ENCODE results near the gene MAP2. TPM values are rescaled to one million over a fixed set of nuclear protein-coding genes. Genes with fewer than 3 reads are reported as not detected.

The MAP2 gene
- total and polyA plus RNA-seq, 2 donors (not counting 3 experiments of a cell fraction or from before 2014, with no cell fraction given): 19.4 to 46.1 TPM

DNA sequence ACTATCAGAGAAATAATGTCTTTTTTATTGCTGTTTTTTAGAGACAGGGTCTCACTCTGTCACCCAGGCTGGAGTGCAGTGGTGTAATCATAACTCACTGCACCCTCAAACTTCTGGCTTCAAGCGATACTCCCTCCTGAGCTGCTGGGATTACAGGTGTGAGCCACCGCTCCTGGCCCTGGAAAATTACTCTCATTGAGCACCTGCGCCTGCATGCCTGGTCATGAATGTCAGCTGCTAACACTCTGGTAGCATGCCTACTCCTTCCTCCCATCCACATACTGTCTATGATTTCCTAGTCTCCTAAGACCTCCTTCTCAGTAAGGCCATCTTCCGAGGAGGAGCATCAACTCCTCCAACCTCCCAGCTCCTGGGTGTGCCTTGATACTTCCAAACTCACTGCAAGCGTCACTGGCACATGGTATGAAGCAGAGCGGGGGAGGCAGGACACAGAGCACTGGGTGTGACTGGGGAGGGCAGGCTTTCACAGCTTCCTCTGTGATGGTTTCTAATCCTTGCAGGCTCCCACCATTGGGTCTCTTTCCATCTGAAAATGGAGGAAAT is 1.6 kb upstream of the MAP2 start:
- H3K4me3 ChIP-seq (replicated peaks in 1 of 3; ENCODE audit: insufficient read depth in 1 of 3, low read depth in 1 of 3, low read length in 3 of 3): no peak overlapping the region
- DNase-seq (ENCODE audit: low read depth, low spot score) (no peak), FAIRE-seq (no peak)
- BruUV-seq (replicated peaks): no TSS peak
- dilution Hi-C loops (cut with MboI; ENCODE audit: extremely low pct_ligation_motif_present, low sequenced_read_pairs): no loop called here
- no peak overlapping the region for H2AFZ ChIP-seq (ENCODE audit: low read depth, low read length)
- H3K79me2 ChIP-seq (ENCODE audit: control insufficient read depth, insufficient read depth, low read length): no peaks in the 10 kb centered on the region
- no peaks in the 10 kb centered on the region for H3K9me3 ChIP-seq (replicated peaks; ENCODE audit: control insufficient read depth, insufficient read depth, low read length)
- CTCF ChIA-PET: interaction anchor here (1.2 to 6.4 kb wide), 7 partner anchors 13 to 155 kb away, joined by 3 to 254 read pairs (median 4); no protein-coding TSS in a partner anchor
- peaks cover 0 to 2% of the 10 kb centered on the region in 2 experiments for H3K27me3 ChIP-seq (ENCODE audit: control insufficient read depth in 2 of 2, insufficient read depth in 2 of 2, low read length in 2 of 2)
- no peaks in the 10 kb centered on the region for H3K36me3 ChIP-seq (ENCODE audit: control insufficient read depth in 2 of 2, extremely low read depth in 1 of 2, insufficient read depth in 2 of 2, low read length in 2 of 2)
- no peaks in the 10 kb centered on the region for H3K9me1 ChIP-seq (replicated peaks; ENCODE audit: control insufficient read depth, extremely low read depth, insufficient read depth, low read length)
- no peaks in the 10 kb centered on the region for H4K20me1 ChIP-seq (replicated peaks; ENCODE audit: control insufficient read depth, extremely low read depth, insufficient read depth, low read length)
- POLR2A ChIA-PET: no interaction called here
- no peak overlapping the region for H3K27ac ChIP-seq (ENCODE audit: insufficient read depth, low read depth, low read length)
- H3K4me2 ChIP-seq (ENCODE audit: insufficient read depth, low read length): no peak overlapping the region
- H3K9ac ChIP-seq (replicated peaks; ENCODE audit: extremely low read depth, insufficient read depth, low read length): no peak overlapping the region
- intact Hi-C loops (cut with micrococcal nuclease): loop anchor here (2.0 kb wide), 1 partner anchor 955 kb away; no protein-coding TSS in a partner anchor
- TF ChIP-seq POLR2AphosphoS5 (IDR thresholded peaks at IDR 0.05; ENCODE audit: insufficient read depth, low read depth, low read length) (no peak), JUN (IDR thresholded peaks at IDR 0.05; ENCODE audit: borderline replicate concordance, insufficient read depth, insufficient read length, low read depth) (no peak)
- peaks cover 12% of the 10 kb centered on the region for H3K4me1 ChIP-seq (ENCODE audit: control insufficient read depth, extremely low read depth, insufficient read depth, low read length)

DNA sequence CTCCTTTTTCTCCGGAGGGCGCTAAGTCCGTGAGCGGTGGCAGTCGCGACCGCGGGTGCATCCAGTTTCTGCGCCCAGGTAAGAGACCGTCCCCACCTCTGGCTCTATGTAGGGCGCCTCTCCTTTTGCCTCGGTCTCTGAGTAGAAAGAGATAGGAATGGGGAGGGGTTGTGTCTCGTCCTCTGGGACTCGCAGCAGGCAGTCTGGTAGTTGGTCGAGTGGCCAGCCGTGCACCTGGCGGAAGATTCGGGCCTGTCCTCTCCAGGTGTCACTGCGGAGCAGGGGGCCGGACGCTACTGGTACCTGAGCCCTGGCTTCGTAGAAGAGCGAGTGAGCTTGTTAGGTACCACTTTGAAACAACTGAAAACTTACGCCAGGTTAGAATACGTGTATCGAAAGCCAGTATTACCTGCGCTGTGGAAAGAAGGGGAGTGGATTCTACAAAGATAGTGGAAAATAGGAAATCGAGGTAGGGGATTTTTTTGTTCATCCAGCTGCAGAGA is 403 bp downstream of the MAP2 start:
- H3K27me3 ChIP-seq (ENCODE audit: control insufficient read depth in 2 of 2, insufficient read depth in 2 of 2, low read length in 2 of 2): peaks cover 0 to 2% of the 10 kb centered on the region in 2 experiments
- peak overlapping the region; percentile 77 to 95 (median 85) for H3K4me3 ChIP-seq (replicated peaks in 1 of 3; ENCODE audit: insufficient read depth in 1 of 3, low read depth in 1 of 3, low read length in 3 of 3)
- peak overlapping the region; percentile 84 for H2AFZ ChIP-seq (ENCODE audit: low read depth, low read length)
- H3K4me2 ChIP-seq (ENCODE audit: insufficient read depth, low read length): peak overlapping the region; percentile 100
- peak overlapping the region; percentile 51 for H3K27ac ChIP-seq (ENCODE audit: insufficient read depth, low read depth, low read length)
- peaks cover 12% of the 10 kb centered on the region for H3K4me1 ChIP-seq (ENCODE audit: control insufficient read depth, extremely low read depth, insufficient read depth, low read length)
- intact Hi-C loops (cut with micrococcal nuclease) (loop anchor here (2.0 kb wide), 2 partner anchors 55 to 747 kb away; partner anchors contain the start of gene KANSL1L), dilution Hi-C loops (cut with MboI; ENCODE audit: extremely low pct_ligation_motif_present, low sequenced_read_pairs) (no loop called here)
- CTCF ChIA-PET: interaction anchor here (0.5 to 6.4 kb wide), 64 partner anchors 9 to 1029 kb away, joined by 3 to 254 read pairs (median 6); partner anchors contain the start of gene UNC80
- FAIRE-seq: no peak
- no peaks in the 10 kb centered on the region for H3K79me2 ChIP-seq (ENCODE audit: control insufficient read depth, insufficient read depth, low read length)
- no peaks in the 10 kb centered on the region for H3K36me3 ChIP-seq (ENCODE audit: control insufficient read depth in 2 of 2, extremely low read depth in 1 of 2, insufficient read depth in 2 of 2, low read length in 2 of 2)
- TF ChIP-seq FOS (IDR thresholded peaks at IDR 0.05; ENCODE audit: borderline replicate concordance, insufficient read depth, low read length): no peak
- TF ChIP-seq EZH2 (IDR thresholded peaks at IDR 0.05; ENCODE audit: borderline replicate concordance, low read depth, low read length, severe bottlenecking): no peak
- no peak for TF ChIP-seq POLR2AphosphoS5 (IDR thresholded peaks at IDR 0.05; ENCODE audit: insufficient read depth, low read depth, low read length)
- TF ChIP-seq POLR2A (IDR thresholded peaks at IDR 0.05; ENCODE audit: low read depth, low read length): no peak
- TF ChIP-seq JUN (IDR thresholded peaks at IDR 0.05; ENCODE audit: borderline replicate concordance, insufficient read depth, insufficient read length, low read depth): no peak
- TF ChIP-seq MYC (IDR thresholded peaks at IDR 0.05; ENCODE audit: low read depth, low read length): no peak
- TF ChIP-seq MAX (IDR thresholded peaks at IDR 0.05; ENCODE audit: insufficient read depth, insufficient read length): no peak
- TF ChIP-seq, protein P1, sequence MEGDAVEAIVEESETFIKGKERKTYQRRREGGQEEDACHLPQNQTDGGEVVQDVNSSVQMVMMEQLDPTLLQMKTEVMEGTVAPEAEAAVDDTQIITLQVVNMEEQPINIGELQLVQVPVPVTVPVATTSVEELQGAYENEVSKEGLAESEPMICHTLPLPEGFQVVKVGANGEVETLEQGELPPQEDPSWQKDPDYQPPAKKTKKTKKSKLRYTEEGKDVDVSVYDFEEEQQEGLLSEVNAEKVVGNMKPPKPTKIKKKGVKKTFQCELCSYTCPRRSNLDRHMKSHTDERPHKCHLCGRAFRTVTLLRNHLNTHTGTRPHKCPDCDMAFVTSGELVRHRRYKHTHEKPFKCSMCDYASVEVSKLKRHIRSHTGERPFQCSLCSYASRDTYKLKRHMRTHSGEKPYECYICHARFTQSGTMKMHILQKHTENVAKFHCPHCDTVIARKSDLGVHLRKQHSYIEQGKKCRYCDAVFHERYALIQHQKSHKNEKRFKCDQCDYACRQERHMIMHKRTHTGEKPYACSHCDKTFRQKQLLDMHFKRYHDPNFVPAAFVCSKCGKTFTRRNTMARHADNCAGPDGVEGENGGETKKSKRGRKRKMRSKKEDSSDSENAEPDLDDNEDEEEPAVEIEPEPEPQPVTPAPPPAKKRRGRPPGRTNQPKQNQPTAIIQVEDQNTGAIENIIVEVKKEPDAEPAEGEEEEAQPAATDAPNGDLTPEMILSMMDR (IDR thresholded peaks at IDR 0.05; ENCODE audit: extremely low read depth in 1 of 2, insufficient read depth in 1 of 2, low read depth in 1 of 2, low read length in 2 of 2): no peak
- no peak for TF ChIP-seq GATA2 (IDR thresholded peaks at IDR 0.05; ENCODE audit: insufficient read depth, insufficient read length, low read depth, low read length)
- no peaks in the 10 kb centered on the region for H3K9me1 ChIP-seq (replicated peaks; ENCODE audit: control insufficient read depth, extremely low read depth, insufficient read depth, low read length)
- POLR2A ChIA-PET: interaction anchor here (1.1 kb wide), 1 partner anchor 153 kb away, joined by 3 read pairs; no protein-coding TSS in a partner anchor
- TSS peak; percentile 77 for BruUV-seq (replicated peaks)
- peak; percentile 11 for DNase-seq (ENCODE audit: low read depth, low spot score)
- H3K9ac ChIP-seq (replicated peaks; ENCODE audit: extremely low read depth, insufficient read depth, low read length): peak overlapping the region; percentile 85
- H3K9me3 ChIP-seq (replicated peaks; ENCODE audit: control insufficient read depth, insufficient read depth, low read length): no peaks in the 10 kb centered on the region
- H4K20me1 ChIP-seq (replicated peaks; ENCODE audit: control insufficient read depth, extremely low read depth, insufficient read depth, low read length): no peaks in the 10 kb centered on the region

All from endothelial cell of umbilical vein (primary cell).